HG02943 (cell line): ENCODE data around the gene MTERF4.

Source experiments
- ATAC-seq: cut with Tn5 transposase; IDR thresholded peaks from one replicate; pipeline ENCODE4 v1.9.1; 2021; ENCODE audit warnings: mild to moderate bottlenecking, low read depth, moderate library complexity; ENCODE audit not compliant: unreplicated experiment

Gene MTERF4

GRCh38 chr2:241091201-241091600 lies 10.9 kb downstream of the MTERF4 start:
- no peak for ATAC-seq

- ATAC-seq: no peak
Measured at GRCh38 chr2:241088791-241089732, 13.0 kb downstream of the MTERF4 start.

- no peak for ATAC-seq
Measured at GRCh38 chr2:241088376-241088775, 13.7 kb downstream of the MTERF4 start.

GRCh38 chr2:241087420-241088268 lies 14.4 kb downstream of the MTERF4 start:
- no peak for ATAC-seq

GRCh38 chr2:241084856-241085444 lies 17.1 kb downstream of the MTERF4 start:
- ATAC-seq: no peak

- ATAC-seq: no peak
Measured at GRCh38 chr2:241083091-241083415, 19.0 kb downstream of the MTERF4 start.

GRCh38 chr2:241082341-241083090 lies 19.6 kb downstream of the MTERF4 start:
- ATAC-seq: no peak

GRCh38 chr2:241081643-241082340 lies 20.3 kb downstream of the MTERF4 start:
- no peak for ATAC-seq

- no peak for ATAC-seq
Measured at GRCh38 chr2:241081190-241081642, 20.9 kb downstream of the MTERF4 start.

GRCh38 chr2:241080405-241081189 lies 21.5 kb downstream of the MTERF4 start:
- ATAC-seq: no peak

- no peak for ATAC-seq
Measured at GRCh38 chr2:241074901-241075540, 27.1 kb downstream of the MTERF4 start.

- no peak for ATAC-seq
Measured at GRCh38 chr2:241074065-241074818, 27.8 kb downstream of the MTERF4 start.

GRCh38 chr2:241073166-241074064 lies 28.7 kb downstream of the MTERF4 start:
- no peak for ATAC-seq

- no peak for ATAC-seq
Measured at GRCh38 chr2:241072553-241073165, 29.4 kb downstream of the MTERF4 start.

GRCh38 chr2:241072151-241072550 lies 29.9 kb downstream of the MTERF4 start:
- no peak for ATAC-seq

GRCh38 chr2:241071677-241072111 lies 30.4 kb downstream of the MTERF4 start:
- no peak for ATAC-seq
